HEK293 (cell line): ENCODE measurements around the gene C1GALT1C1.

Experiments
- CTCF ChIA-PET: fragments of 350-600 bp; formaldehyde crosslinking; extraction: SDS; loops from one replicate; lab custom pipeline; 2021; ENCODE audit warnings: antibody characterized with exemption; lab: Yijun Ruan, JAX
- POLR2A ChIA-PET: fragments of 300-600 bp; formaldehyde crosslinking; extraction: SDS; loops from one replicate; lab custom pipeline; 2020; ENCODE audit warnings: antibody characterized with exemption, inconsistent platforms; lab: Yijun Ruan, JAX
- H3K27ac ChIP-seq: fragments of 200-500 bp; sonication (Bioruptor generic); 2 replicates; pipeline ENCODE4 v1.5.1; 2014; ENCODE audit warnings: low read depth, low read length, control low read depth, inconsistent platforms; ENCODE audit errors: extremely low read depth
- H3K36me3 ChIP-seq, 2 experiments: fragments of 200-500 bp in 1 of 2; sonication (Bioruptor generic) in 1 of 2; 1 replicate in 1 of 2; 2 replicates in 1 of 2; pipeline ENCODE4 v1.5.1; 2014 to 2017; ENCODE audit warnings: inconsistent platforms in 2 of 2, low read length in 2 of 2; ENCODE audit not compliant: control insufficient read depth in 2 of 2, insufficient read depth in 1 of 2
- H3K4me1 ChIP-seq: fragments of 200-500 bp; sonication (Bioruptor generic); 2 replicates; pipeline ENCODE4 v1.5.1; 2014; ENCODE audit warnings: mild to moderate bottlenecking, low read length, inconsistent platforms; ENCODE audit not compliant: control insufficient read depth, insufficient read depth
- H3K4me3 ChIP-seq: 2 replicates; pipeline ENCODE4 v1.5.1; 2011; ENCODE audit warnings: low read depth, mild to moderate bottlenecking, control low read depth, low read length, moderate library complexity
- H3K9me3 ChIP-seq: fragments of 200-500 bp; sonication (Bioruptor generic); 2 replicates; pipeline ENCODE4 v1.5.1; 2014; ENCODE audit warnings: low read depth, low read length, inconsistent platforms; ENCODE audit not compliant: control insufficient read depth, insufficient read depth
- HOXA7 ChIP-seq: sonication (generic); formaldehyde crosslinking; IDR thresholded peaks from 2 replicates; pipeline ENCODE4 v1.8.1; 2022; ENCODE audit warnings: missing genetic modification reagents, borderline replicate concordance
- ZBTB7A ChIP-seq: fragments of 450-650 bp; formaldehyde crosslinking; IDR thresholded peaks from 2 replicates; pipeline ENCODE4 v1.5.1; 2016; ENCODE audit warnings: low read depth, missing biosample characterization, missing genetic modification characterization
- ZFP37 ChIP-seq: fragments of 450-650 bp; formaldehyde crosslinking; IDR thresholded peaks from 2 replicates; pipeline ENCODE4 v1.5.1; 2016; ENCODE audit warnings: missing biosample characterization, missing genetic modification characterization
- ZNF132 ChIP-seq: fragments of 450-650 bp; formaldehyde crosslinking; IDR thresholded peaks from 2 replicates; pipeline ENCODE4 v1.5.1; 2017; ENCODE audit warnings: missing biosample characterization, missing genetic modification characterization, borderline replicate concordance
- ZNF138 ChIP-seq: fragments of 450-650 bp; formaldehyde crosslinking; IDR thresholded peaks from 2 replicates; pipeline ENCODE4 v1.5.1; 2016; ENCODE audit warnings: missing biosample characterization, missing genetic modification characterization, borderline replicate concordance
- ZNF146 ChIP-seq: fragments of 450-650 bp; formaldehyde crosslinking; IDR thresholded peaks from 2 replicates; pipeline ENCODE4 v1.5.1; 2016; ENCODE audit warnings: missing biosample characterization, missing genetic modification characterization
- ZNF155 ChIP-seq: fragments of 450-650 bp; formaldehyde crosslinking; IDR thresholded peaks from 2 replicates; pipeline ENCODE4 v1.5.1; 2016; ENCODE audit warnings: missing biosample characterization, missing genetic modification characterization
- ZNF223 ChIP-seq: fragments of 450-650 bp; formaldehyde crosslinking; IDR thresholded peaks from 2 replicates; pipeline ENCODE4 v1.5.1; 2016; ENCODE audit warnings: missing biosample characterization, missing genetic modification characterization
- ZNF423 ChIP-seq: fragments of 450-650 bp; formaldehyde crosslinking; IDR thresholded peaks from 2 replicates; pipeline ENCODE4 v1.5.1; 2016; ENCODE audit warnings: missing biosample characterization, missing genetic modification characterization
- ZNF501 ChIP-seq: fragments of 450-650 bp; formaldehyde crosslinking; IDR thresholded peaks from 2 replicates; pipeline ENCODE4 v1.5.1; 2016; ENCODE audit warnings: missing biosample characterization, missing genetic modification characterization
- ZNF544 ChIP-seq: fragments of 450-650 bp; formaldehyde crosslinking; IDR thresholded peaks from 2 replicates; pipeline ENCODE4 v1.5.0; 2017; ENCODE audit warnings: missing biosample characterization, missing genetic modification characterization
- ZNF571 ChIP-seq: fragments of 450-650 bp; formaldehyde crosslinking; IDR thresholded peaks from 2 replicates; pipeline ENCODE4 v1.5.0; 2017; ENCODE audit warnings: missing biosample characterization, missing genetic modification characterization
- ZNF660 ChIP-seq: fragments of 450-650 bp; IDR thresholded peaks from 2 replicates; pipeline ENCODE4 v1.5.1; 2018; ENCODE audit warnings: missing biosample characterization, mild to moderate bottlenecking, missing genetic modification characterization
- ZNF670 ChIP-seq: fragments of 450-650 bp; formaldehyde crosslinking; IDR thresholded peaks from 2 replicates; pipeline ENCODE4 v1.5.1; 2016; ENCODE audit warnings: missing biosample characterization, missing genetic modification characterization, low read depth
- ZXDB ChIP-seq: fragments of 450-650 bp; formaldehyde crosslinking; IDR thresholded peaks from 2 replicates; pipeline ENCODE4 v1.5.1; 2016; ENCODE audit warnings: missing biosample characterization, missing genetic modification characterization
- TF ChIP-seq, protein P1 (sequence below): fragments of 450-650 bp; formaldehyde crosslinking; IDR thresholded peaks from 2 replicates; pipeline ENCODE4 v1.5.1; 2016; ENCODE audit warnings: missing biosample characterization, missing genetic modification characterization
- TF ChIP-seq, protein P2 (sequence below): fragments of 450-650 bp; formaldehyde crosslinking; IDR thresholded peaks from 2 replicates; pipeline ENCODE4 v1.5.1; 2016; ENCODE audit warnings: missing biosample characterization, missing genetic modification characterization
- TF ChIP-seq, protein P3 (sequence below): fragments of 450-650 bp; formaldehyde crosslinking; optimal IDR thresholded peaks from 2 replicates; pipeline ENCODE3; 2016; ENCODE audit warnings: missing biosample characterization, mild to moderate bottlenecking, missing genetic modification characterization
- TF ChIP-seq, protein P4 (sequence below): fragments of 450-650 bp; formaldehyde crosslinking; IDR thresholded peaks from 2 replicates; pipeline ENCODE4 v1.5.1; 2016; ENCODE audit warnings: missing biosample characterization, missing genetic modification characterization, low read depth

Gene C1GALT1C1

DNA sequence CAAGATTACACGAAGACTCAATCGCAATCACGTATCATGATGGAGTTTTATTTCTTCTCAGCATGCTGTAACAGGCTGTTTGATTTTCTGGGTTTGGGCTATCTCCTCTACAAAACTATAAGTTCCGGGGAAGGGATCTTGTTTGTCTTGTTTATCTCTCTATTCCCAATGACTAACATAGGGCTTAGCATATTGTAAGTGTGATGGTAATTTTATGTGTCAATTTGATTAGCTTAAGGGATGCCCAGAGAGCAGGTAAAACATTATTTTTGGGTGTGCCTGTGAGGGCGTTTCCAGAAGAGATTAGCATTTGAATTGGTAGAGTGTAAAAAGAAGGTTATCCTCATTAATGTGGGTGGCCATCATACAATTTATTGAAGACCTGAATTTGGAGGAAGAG is 32.8 kb upstream of the C1GALT1C1 start (continued):
- TF ChIP-seq ZNF660 (tag by site-specific recombination) = no peak
- no peak for TF ChIP-seq ZBTB7A (tag by site-specific recombination)
- TF ChIP-seq ZNF223 = no peak
- no peak for TF ChIP-seq ZNF670 (tag by site-specific recombination)
- TF ChIP-seq, protein P1, sequence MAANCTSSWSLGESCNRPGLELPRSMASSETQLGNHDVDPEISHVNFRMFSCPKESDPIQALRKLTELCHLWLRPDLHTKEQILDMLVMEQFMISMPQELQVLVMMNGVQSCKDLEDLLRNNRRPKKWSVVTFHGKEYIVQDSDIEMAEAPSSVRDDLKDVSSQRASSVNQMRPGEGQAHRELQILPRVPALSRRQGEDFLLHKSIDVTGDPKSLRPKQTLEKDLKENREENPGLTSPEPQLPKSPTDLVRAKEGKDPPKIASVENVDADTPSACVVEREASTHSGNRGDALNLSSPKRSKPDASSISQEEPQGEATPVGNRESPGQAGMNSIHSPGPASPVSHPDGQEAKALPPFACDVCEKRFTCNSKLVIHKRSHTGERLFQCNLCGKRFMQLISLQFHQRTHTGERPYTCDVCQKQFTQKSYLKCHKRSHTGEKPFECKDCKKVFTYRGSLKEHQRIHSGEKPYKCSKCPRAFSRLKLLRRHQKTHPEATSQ (tag by site-specific recombination) = no peak
- TF ChIP-seq, protein P2, sequence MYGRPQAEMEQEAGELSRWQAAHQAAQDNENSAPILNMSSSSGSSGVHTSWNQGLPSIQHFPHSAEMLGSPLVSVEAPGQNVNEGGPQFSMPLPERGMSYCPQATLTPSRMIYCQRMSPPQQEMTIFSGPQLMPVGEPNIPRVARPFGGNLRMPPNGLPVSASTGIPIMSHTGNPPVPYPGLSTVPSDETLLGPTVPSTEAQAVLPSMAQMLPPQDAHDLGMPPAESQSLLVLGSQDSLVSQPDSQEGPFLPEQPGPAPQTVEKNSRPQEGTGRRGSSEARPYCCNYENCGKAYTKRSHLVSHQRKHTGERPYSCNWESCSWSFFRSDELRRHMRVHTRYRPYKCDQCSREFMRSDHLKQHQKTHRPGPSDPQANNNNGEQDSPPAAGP (tag by site-specific recombination) = no peak
- no peak for TF ChIP-seq ZNF146

DNA sequence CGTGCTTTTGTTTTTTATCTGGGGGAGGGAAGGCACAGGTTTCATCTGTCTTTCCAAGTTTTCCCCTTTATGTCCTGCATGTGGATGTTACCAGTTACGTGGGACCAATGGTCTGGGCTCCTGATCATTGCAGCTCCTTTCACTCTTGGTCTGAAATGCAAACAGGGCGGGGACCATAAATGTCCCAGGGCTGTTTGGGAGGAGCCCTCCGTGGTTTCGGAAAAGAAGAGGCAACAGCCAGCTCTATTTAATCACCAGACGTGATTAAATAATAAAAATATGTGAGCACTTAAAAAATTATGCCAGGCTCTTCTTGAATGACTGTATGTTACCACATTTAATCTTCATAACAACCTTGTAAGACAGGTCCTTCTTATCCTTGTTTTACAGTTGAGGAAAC is 30.8 kb upstream of the C1GALT1C1 start:
- Histone ChIP-seq H3K4me3 (no peak overlapping the region), H3K4me1 (no peaks in the 10 kb centered on the region), H3K9me3 (no peaks in the 10 kb centered on the region), H3K27ac (no peak overlapping the region), H3K36me3 (no peaks in the 10 kb centered on the region)
- ChIA-PET CTCF (interaction anchor here (0.6 to 1.4 kb wide), 4 partner anchors 10 to 162 kb away, joined by 3 to 10 read pairs (median 4); no protein-coding TSS in a partner anchor), POLR2A (interaction anchor here (0.5 kb wide), 1 partner anchor 57 kb away, joined by 4 read pairs; the partner anchor contains the start of gene MCTS1)
- no peak for TF ChIP-seq ZNF544 (tag by site-specific recombination)
- no peak for TF ChIP-seq ZFP37 (tag by site-specific recombination)
- no peak for TF ChIP-seq ZNF155 (tag by site-specific recombination)
- no peak for TF ChIP-seq HOXA7
- TF ChIP-seq, protein P3, sequence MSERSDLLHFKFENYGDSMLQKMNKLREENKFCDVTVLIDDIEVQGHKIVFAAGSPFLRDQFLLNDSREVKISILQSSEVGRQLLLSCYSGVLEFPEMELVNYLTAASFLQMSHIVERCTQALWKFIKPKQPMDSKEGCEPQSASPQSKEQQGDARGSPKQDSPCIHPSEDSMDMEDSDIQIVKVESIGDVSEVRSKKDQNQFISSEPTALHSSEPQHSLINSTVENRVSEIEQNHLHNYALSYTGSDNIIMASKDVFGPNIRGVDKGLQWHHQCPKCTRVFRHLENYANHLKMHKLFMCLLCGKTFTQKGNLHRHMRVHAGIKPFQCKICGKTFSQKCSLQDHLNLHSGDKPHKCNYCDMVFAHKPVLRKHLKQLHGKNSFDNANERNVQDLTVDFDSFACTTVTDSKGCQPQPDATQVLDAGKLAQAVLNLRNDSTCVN (tag by site-specific recombination) = no peak
- TF ChIP-seq ZNF501 (tag by site-specific recombination) = no peak

DNA sequence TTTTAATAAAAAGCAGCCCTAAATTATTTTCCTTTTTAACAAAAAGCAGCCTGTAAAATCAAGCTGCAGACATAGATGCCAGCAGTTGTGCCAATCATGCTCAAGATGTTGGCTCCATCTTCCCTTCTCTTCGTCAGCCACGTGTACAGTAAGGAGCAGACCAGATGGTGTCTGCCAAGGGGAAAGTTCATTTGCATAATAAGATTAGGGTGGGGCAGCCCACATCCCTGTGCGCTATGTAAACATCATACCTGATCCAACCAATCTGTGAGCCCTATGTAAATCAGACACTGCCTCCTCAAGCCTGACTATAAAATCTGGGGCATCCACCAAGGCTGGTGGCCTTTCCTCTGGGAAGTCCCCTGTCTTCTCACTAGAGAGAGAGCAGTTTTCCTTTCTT is 23.1 kb upstream of the C1GALT1C1 start:
- Histone ChIP-seq H3K27ac (no peak overlapping the region), H3K4me1 (no peaks in the 10 kb centered on the region), H3K9me3 (no peaks in the 10 kb centered on the region), H3K4me3 (no peak overlapping the region), H3K36me3 (no peaks in the 10 kb centered on the region)
- CTCF ChIA-PET = no interaction called here
- no peak for TF ChIP-seq ZNF132 (tag by site-specific recombination)
- TF ChIP-seq ZNF138 (tag by site-specific recombination) = no peak
- no peak for TF ChIP-seq ZXDB (tag by site-specific recombination)
- no peak for TF ChIP-seq ZNF423
- no peak for TF ChIP-seq ZNF571 (tag by site-specific recombination)
- TF ChIP-seq, protein P4, sequence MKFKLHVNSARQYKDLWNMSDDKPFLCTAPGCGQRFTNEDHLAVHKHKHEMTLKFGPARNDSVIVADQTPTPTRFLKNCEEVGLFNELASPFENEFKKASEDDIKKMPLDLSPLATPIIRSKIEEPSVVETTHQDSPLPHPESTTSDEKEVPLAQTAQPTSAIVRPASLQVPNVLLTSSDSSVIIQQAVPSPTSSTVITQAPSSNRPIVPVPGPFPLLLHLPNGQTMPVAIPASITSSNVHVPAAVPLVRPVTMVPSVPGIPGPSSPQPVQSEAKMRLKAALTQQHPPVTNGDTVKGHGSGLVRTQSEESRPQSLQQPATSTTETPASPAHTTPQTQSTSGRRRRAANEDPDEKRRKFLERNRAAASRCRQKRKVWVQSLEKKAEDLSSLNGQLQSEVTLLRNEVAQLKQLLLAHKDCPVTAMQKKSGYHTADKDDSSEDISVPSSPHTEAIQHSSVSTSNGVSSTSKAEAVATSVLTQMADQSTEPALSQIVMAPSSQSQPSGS (tag by site-specific recombination) = no peak
- POLR2A ChIA-PET = no interaction called here
